Activated naive CD4-positive, alpha-beta T cell treated with anti-CD3 and anti-CD28 coated beads, Interleukin-2, amount 10 ng/mL, durations not matched to agents 5 hours and 36 hours (primary cell): ENCODE data around the gene MIB2. TPM values are rescaled to one million over a fixed set of nuclear protein-coding genes. Genes with fewer than 3 reads are reported as not detected.

Experiments used
- total RNA-seq, 2 experiments: library from RNA; stranded (reverse); gene quantifications; one replicate each; pipeline ENCODE4 v1.2.3, GENCODE V29; 2021

Gene MIB2
- total RNA-seq: 10 to 100 TPM; 44.3 to 45.9 TPM

DNA sequence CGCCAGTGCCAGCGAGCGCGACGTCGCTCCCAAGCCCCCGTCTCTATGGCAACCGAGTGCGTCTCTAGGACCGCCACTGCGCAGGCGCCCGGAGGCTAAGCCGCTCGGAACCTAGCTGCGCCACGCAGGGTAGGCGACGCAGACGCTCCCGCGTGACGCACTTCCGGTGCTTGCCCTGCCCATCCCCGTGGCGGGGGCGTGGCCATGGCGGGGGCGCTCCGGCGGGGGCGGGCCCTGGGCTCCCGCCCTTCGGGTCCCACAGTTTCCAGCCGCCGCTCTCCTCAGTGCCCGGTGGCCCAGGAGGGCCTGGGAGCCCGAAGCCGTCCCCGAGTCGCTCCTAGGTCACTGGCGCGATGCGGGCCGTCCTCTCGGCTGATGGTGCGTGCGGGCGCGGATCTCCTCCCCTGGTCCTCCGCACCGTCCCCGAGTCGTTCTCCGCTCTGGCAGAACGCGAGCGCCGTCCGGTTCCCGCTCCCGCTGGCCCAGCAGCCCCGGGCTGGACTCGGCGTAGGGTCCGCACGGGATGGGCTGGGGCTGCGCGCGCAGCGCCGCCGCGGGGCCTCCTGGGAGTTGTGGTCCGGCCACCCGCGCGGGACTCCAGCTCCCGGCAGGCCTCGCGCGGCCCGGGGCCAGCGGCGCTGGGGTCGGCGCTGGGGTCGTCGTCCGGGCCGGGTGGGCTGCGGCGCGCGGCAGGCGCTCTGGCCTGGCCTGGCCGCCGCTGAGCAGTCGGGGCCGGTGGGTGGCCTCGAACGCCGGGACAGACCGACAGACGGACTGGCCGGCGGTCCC, at the start of gene MIB2:
Gene MIB2 (plus strand): TSS at position 245 of the 789 bp plus-strand sequence. CDS start 7,953 bp downstream, outside the sequence.

GRCh38 chr1:1574721-1575537, 40.4 kb upstream of the MIB2 start, which contains the start of gene SSU72:
SSU72 (minus strand) TSS chr1:1574863; CDS start chr1:1574557, 306 bp downstream.

DNA sequence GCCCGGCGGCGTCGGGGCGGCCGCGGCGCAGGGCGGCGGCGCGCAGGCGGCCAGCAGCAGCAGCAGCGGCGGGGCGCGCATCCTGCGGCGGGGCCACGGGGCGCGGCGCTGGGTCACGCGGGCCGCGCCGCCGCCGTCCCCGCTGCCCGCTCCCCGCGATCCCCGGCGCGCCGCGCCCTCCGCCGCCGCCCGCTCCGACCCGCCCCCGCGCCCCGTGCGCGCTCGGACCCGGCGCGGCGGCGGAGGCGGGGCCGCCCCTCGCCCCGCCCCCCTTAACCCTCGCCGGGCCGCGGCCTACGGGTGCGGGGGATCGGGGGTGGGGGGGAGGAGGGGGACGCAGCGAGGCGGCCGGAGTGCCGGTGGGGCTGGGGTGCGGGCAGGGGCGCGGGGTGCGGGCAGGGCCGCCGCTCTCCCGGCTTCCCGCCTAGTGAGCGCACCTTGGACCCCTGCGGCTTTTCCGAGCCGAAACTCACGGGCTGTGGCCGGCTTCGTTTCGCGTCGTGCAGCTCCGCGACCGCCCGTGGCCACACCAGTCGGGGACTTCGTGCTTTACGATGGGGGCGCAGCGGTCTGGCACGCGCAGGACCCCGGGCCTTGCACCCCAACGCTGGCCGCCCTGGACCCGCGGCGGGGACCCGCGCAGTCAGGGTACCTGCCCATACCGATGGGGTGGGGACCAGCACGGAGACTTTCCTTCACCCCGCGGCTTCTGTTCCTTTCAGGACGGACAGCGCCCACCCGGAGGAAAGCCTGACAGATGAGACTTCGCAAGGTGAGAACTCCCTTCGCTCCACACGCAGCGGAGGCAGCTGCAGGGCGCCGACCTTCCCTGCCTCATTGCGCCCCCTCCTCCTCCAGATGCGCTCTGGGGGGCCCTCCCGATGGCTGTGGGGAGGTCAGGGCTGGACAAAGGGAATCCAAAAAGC, 15.1 kb upstream of the MIB2 start, which contains the start of gene FNDC10:
Gene FNDC10 (minus strand): TSS at position 201 of the 926 bp plus-strand sequence. CDS start 120 bp downstream, at position 81.

GRCh38 chr1:1631782-1632420, 16.6 kb downstream of the MIB2 start, which contains the start of gene MMP23B:
MMP23B (plus strand) TSS chr1:1632173; CDS start chr1:1632219, 46 bp downstream.

GRCh38 chr1:1658583-1659549, 43.6 kb downstream of the MIB2 start, which contains the start of gene CDK11B:
CDK11B (minus strand) TSS chr1:1659004; CDS start chr1:1657485, 1,519 bp downstream.

Other genes with a start within 250 kb of the MIB2 start
- 10 to 100 TPM; 88.0 to 90.4 TPM for gene AURKAIP1, start 240.3 kb upstream of the MIB2 start, total RNA-seq
- 100 to 1,000 TPM; 120 to 122 TPM for gene CCNL2, start 216.2 kb upstream of the MIB2 start, total RNA-seq
- 10 to 100 TPM; 82.8 to 98.8 TPM for gene MRPL20, start 208.2 kb upstream of the MIB2 start, total RNA-seq
- not detected for gene ANKRD65, start 194.2 kb upstream of the MIB2 start, total RNA-seq
- gene VWA1, start 179.8 kb upstream of the MIB2 start, total RNA-seq: under 1 TPM; 0.17 to 0.33 TPM
- 1 to 10 TPM; 1.4 to 2.3 TPM for gene ATAD3C, start 165.8 kb upstream of the MIB2 start, total RNA-seq
- 10 to 100 TPM; 29.0 to 34.3 TPM for gene ATAD3B, start 143.7 kb upstream of the MIB2 start, total RNA-seq
- gene ATAD3A, start 103.3 kb upstream of the MIB2 start, total RNA-seq: 10 to 100 TPM; 31.9 to 33.0 TPM
- under 1 TPM; 0.41 to 0.45 TPM for gene TMEM240, start 74.9 kb upstream of the MIB2 start, total RNA-seq
- 100 to 1,000 TPM; 106 to 107 TPM for gene SSU72, start 40.6 kb upstream of the MIB2 start, total RNA-seq
- 1 to 10 TPM; 8.7 to 9.1 TPM for gene FNDC10, start 15.4 kb upstream of the MIB2 start, total RNA-seq
- gene MMP23B, start 16.7 kb downstream of the MIB2 start, total RNA-seq: 1 to 10 TPM; 3.4 to 4.2 TPM
- 10 to 100 TPM; 33.8 to 34.2 TPM for gene CDK11B, start 43.5 kb downstream of the MIB2 start, total RNA-seq
- gene SLC35E2B, start 77.3 kb downstream of the MIB2 start, total RNA-seq: 10 to 100 TPM; 75.4 to 77.9 TPM
- gene CDK11A, start 108.9 kb downstream of the MIB2 start, total RNA-seq: 10 to 100 TPM; 66.4 to 78.3 TPM
- gene NADK, start 163.0 kb downstream of the MIB2 start, total RNA-seq: 10 to 100 TPM; 62.2 to 63.9 TPM